Neural progenitor cell (in vitro differentiated cells): ENCODE measurements around the gene AHRR. TPM values are rescaled to one million over a fixed set of nuclear protein-coding genes. Genes with fewer than 3 reads are reported as not detected.

Source experiments
- DNase-seq: peaks from one replicate; pipeline ENCODE4 v3.0.0-alpha.2; 2016; ENCODE audit warnings: low spot score
- H2AFZ ChIP-seq: fragments of 200-600 bp; sonication (generic); replicated peaks from 2 replicates; pipeline ENCODE4 v1.6.1; 2016; ENCODE audit warnings: antibody characterized with exemption
- H3F3A ChIP-seq: fragments of 200-600 bp; sonication (generic); 2 replicates; pipeline ENCODE4 v1.6.1; 2016; ENCODE audit warnings: antibody characterized with exemption, low read depth
- H3K27ac ChIP-seq: fragments of 200-600 bp; sonication (generic); 2 replicates; pipeline ENCODE4 v1.5.1; 2016; ENCODE audit warnings: mild to moderate bottlenecking
- H3K27me3 ChIP-seq: fragments of 200-600 bp; sonication (generic); 2 replicates; pipeline ENCODE4 v1.6.1; 2016; ENCODE audit warnings: mild to moderate bottlenecking, moderate library complexity
- H3K36me3 ChIP-seq: fragments of 200-600 bp; sonication (generic); 2 replicates; pipeline ENCODE4 v1.5.1; 2016
- H3K4me1 ChIP-seq: fragments of 200-600 bp; sonication (generic); 2 replicates; pipeline ENCODE4 v1.6.1; 2016; ENCODE audit warnings: mixed run types
- H3K4me2 ChIP-seq: fragments of 200-600 bp; sonication (generic); 2 replicates; pipeline ENCODE4 v1.6.1; 2016
- H3K4me3 ChIP-seq: fragments of 200-600 bp; sonication (generic); 2 replicates; pipeline ENCODE4 v1.5.1; 2016
- H3K79me2 ChIP-seq: fragments of 200-600 bp; sonication (generic); 2 replicates; pipeline ENCODE4 v1.6.1; 2016; ENCODE audit warnings: low read depth
- H3K9ac ChIP-seq: fragments of 200-600 bp; sonication (generic); 2 replicates; pipeline ENCODE4 v1.6.1; 2016
- H3K9me3 ChIP-seq: fragments of 200-600 bp; sonication (generic); 2 replicates; pipeline ENCODE4 v1.5.1; 2016; ENCODE audit warnings: low read depth
- H4K20me1 ChIP-seq: fragments of 200-600 bp; sonication (generic); 2 replicates; pipeline ENCODE4 v1.6.1; 2016; ENCODE audit warnings: low read depth
- H3K27ac Mint-ChIP-seq: 3 replicates; pipeline ENCODE4 v1.8.0; 2021; ENCODE audit warnings: mixed read lengths
- H3K27me3 Mint-ChIP-seq: 2 replicates; pipeline ENCODE4 v1.8.0; 2022; ENCODE audit warnings: low read depth, mild to moderate bottlenecking, inconsistent platforms, moderate library complexity, mixed read lengths; ENCODE audit not compliant: insufficient read depth
- H3K36me3 Mint-ChIP-seq: 3 replicates; pipeline ENCODE4 v1.8.0; 2021; ENCODE audit warnings: mixed read lengths
- H3K4me1 Mint-ChIP-seq: 3 replicates; pipeline ENCODE4 v1.8.0; 2021; ENCODE audit warnings: mixed read lengths
- H3K4me3 Mint-ChIP-seq: 3 replicates; pipeline ENCODE4 v1.8.0; 2021; ENCODE audit warnings: mild to moderate bottlenecking, moderate library complexity, mixed read lengths
- H3K9me3 Mint-ChIP-seq: 3 replicates; pipeline ENCODE4 v1.8.0; 2020; ENCODE audit warnings: mixed read lengths
- EZH2 ChIP-seq: fragments of 200-600 bp; sonication (generic); IDR thresholded peaks from 2 replicates; pipeline ENCODE4 v1.6.1; 2017; ENCODE audit warnings: antibody characterized with exemption, mild to moderate bottlenecking, moderate library complexity
- EZH2phosphoT487 ChIP-seq: fragments of 200-600 bp; sonication (generic); IDR thresholded peaks from 2 replicates; pipeline ENCODE4 v1.6.1; 2017; ENCODE audit warnings: antibody characterized with exemption
- total RNA-seq: library from RNA; depleted of rRNA; stranded (reverse); fragments of >200 nt; gene quantifications from 2 replicates; pipeline ENCODE4 v1.2.3, GENCODE V29; 2015; ENCODE audit warnings: low replicate concordance
- TF ChIP-seq, protein P1 (sequence below): fragments of 200-600 bp; sonication (generic); IDR thresholded peaks from 2 replicates; pipeline ENCODE4 v1.5.1; 2017; ENCODE audit warnings: antibody characterized with exemption, mild to moderate bottlenecking

Gene AHRR
- total RNA-seq, 1 donor from 2014 or later, result 0.34 TPM

DNA sequence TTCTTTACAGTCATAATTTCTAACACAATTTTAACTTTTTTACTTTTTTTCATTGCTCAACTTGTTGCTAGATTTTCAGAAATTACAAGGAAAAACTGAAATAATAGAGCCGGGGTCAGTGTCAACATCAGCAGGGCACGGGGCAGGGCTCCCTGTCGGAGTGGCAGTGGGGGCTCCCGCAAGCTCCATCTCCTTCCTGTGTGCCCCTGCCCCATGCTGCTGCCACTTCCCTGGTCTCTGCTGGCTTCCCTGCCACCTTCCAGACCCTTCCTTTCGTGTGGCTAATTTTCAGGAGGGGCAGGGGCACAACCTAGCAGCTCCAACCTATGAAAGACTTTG is 120.5 kb downstream of the AHRR start:
- Histone ChIP-seq H3K27me3 (no peaks in the 10 kb centered on the region), H4K20me1 (no peaks in the 10 kb centered on the region), H2AFZ (no peak overlapping the region), H3K4me2 (peak overlapping the region; percentile 100), H3K36me3 (no peaks in the 10 kb centered on the region), H3K4me3 (peak overlapping the region; percentile 92), H3K4me1 (peaks cover 12% of the 10 kb centered on the region), H3K9ac (no peak overlapping the region), H3K27ac (no peak overlapping the region), H3F3A (no peaks in the 10 kb centered on the region), H3K79me2 (peaks cover 20% of the 10 kb centered on the region), H3K9me3 (no peaks in the 10 kb centered on the region)
- H3K9me3 Mint-ChIP-seq, result no peaks in the 10 kb centered on the region
- no peak for TF ChIP-seq EZH2phosphoT487
- DNase-seq, result no peak
- H3K27me3 Mint-ChIP-seq, result peaks cover 4% of the 10 kb centered on the region
- no peak overlapping the region for H3K27ac Mint-ChIP-seq
- peaks cover 21% of the 10 kb centered on the region for H3K4me1 Mint-ChIP-seq
- peak overlapping the region; percentile 99 for H3K4me3 Mint-ChIP-seq
- H3K36me3 Mint-ChIP-seq, result peaks cover 6% of the 10 kb centered on the region

DNA sequence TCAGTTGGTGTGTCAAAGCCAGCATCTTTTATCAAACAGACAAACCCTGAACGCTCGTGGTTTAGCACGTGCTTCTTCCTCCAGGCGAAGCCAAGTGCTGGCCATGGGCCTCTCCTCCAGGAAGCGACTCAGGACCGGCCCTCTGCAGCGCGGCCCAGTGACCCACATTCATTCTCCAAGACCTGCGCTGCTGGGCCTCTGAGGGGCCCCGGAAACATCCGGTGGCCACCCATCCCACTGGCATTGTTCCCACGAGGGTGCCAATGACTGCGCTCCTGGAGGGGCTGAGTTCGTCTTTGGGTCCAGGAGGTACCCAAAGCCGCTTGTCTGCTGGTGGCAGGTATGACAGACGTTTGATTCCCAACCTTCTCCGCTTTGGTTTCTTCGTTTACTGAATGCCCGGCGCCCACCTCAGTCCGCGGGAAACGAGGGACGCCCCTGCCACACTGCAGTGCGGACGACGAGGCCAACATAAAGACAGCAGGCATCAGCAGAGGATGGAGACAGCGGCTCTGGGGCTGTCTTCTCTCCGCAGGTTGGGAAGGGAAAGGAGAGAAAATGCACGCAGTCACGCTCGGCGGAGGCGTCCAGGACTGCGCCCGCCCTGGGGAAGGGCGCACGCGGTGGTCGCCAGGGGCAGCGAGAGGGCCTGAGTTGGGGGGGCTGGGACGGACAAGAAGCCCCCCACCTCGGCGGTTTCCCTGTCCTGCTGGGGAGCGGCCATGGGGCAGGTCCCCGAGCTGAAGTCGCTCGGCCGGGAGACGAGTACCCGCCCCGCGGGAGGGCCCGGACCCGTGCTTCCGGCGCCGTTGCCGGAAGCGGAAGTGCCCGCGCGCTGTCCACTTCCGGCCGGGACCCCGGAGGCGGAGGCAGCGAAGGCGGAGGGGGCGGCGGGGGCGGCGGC is 121.1 kb downstream of the AHRR start, which contains the start of gene EXOC3:
TSS of gene EXOC3 (plus strand) at position 842 of the 904 bp plus-strand sequence. CDS start 3,030 bp downstream, outside the sequence.
- no peaks in the 10 kb centered on the region for H3K9me3 Mint-ChIP-seq
- Histone ChIP-seq H3K9ac (peak within 1 kb of the TSS; percentile 75), H4K20me1 (no peaks in the 10 kb centered on the region), H3K4me3 (peak within 1 kb of the TSS; percentile 92), H2AFZ (peak within 1 kb of the TSS; percentile 93), H3K4me2 (peak within 1 kb of the TSS; percentile 100), H3K27me3 (no peaks in the 10 kb centered on the region), H3F3A (no peaks in the 10 kb centered on the region), H3K79me2 (peaks cover 20% of the 10 kb centered on the region), H3K36me3 (no peaks in the 10 kb centered on the region), H3K27ac (no peak within 1 kb of the TSS), H3K4me1 (peaks cover 12% of the 10 kb centered on the region), H3K9me3 (no peaks in the 10 kb centered on the region)
- peaks cover 21% of the 10 kb centered on the region for H3K4me1 Mint-ChIP-seq
- peak within 1 kb of the TSS; percentile 99 for H3K4me3 Mint-ChIP-seq
- H3K36me3 Mint-ChIP-seq, result peaks cover 7% of the 10 kb centered on the region
- peak; percentile 91 for DNase-seq
- TF ChIP-seq EZH2phosphoT487 (peak; percentile 43), EZH2 (peak; percentile 58)
- TF ChIP-seq, protein P1, sequence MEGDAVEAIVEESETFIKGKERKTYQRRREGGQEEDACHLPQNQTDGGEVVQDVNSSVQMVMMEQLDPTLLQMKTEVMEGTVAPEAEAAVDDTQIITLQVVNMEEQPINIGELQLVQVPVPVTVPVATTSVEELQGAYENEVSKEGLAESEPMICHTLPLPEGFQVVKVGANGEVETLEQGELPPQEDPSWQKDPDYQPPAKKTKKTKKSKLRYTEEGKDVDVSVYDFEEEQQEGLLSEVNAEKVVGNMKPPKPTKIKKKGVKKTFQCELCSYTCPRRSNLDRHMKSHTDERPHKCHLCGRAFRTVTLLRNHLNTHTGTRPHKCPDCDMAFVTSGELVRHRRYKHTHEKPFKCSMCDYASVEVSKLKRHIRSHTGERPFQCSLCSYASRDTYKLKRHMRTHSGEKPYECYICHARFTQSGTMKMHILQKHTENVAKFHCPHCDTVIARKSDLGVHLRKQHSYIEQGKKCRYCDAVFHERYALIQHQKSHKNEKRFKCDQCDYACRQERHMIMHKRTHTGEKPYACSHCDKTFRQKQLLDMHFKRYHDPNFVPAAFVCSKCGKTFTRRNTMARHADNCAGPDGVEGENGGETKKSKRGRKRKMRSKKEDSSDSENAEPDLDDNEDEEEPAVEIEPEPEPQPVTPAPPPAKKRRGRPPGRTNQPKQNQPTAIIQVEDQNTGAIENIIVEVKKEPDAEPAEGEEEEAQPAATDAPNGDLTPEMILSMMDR, result no peak
- H3K27ac Mint-ChIP-seq, result peak within 1 kb of the TSS; percentile 94
- H3K27me3 Mint-ChIP-seq, result peaks cover 4% of the 10 kb centered on the region

DNA sequence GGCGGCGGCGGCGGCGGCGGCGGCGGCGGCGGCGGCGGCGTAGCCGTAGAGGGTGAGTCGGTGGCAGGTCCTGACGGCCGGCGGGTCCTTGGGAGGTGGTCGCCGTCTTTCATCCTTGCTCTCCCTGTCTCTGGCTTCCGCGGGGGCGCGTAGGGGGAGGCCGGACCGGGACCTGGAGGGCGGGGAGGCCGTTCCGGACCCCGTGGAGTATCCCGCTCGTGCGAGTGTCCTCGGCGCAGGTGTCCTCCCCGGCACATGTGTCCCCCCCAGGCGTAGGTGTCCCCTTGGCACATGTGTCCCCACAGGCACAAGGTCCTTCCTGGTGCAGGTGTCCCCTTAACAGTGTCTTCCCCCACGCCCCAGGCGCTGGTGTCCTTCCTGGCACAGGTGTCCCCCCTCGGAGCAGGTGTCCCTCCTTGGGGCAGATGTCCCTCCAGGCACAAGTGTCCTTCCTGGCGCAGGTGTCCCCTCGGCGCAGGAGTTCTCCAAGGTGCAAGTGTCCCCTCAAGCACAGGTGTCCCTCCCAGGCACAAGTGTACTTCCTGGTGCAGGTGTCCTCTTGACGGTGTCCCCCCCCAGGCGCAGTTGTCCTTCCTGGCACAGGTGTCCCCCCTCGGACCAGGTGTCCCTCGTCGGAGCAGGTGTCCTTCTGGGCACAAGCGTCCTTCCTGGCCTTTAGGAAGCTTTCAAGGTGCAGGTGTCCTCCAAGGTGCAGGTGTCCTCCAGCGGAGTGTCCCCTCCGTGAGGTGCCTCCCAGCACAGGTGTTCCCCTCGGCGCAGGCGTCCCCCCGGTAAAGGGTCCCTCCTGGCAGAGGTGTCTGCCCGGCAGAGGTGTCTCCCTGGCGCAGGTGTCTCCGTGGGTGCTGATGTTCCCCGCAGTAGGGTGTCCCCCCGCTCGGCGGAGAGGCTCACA is 122.0 kb downstream of the AHRR start:
- Histone ChIP-seq H3K4me2 (peak overlapping the region; percentile 100), H2AFZ (peak overlapping the region; percentile 93), H3K27me3 (no peaks in the 10 kb centered on the region), H3K79me2 (peaks cover 20% of the 10 kb centered on the region), H3K36me3 (no peaks in the 10 kb centered on the region), H3K4me1 (peaks cover 12% of the 10 kb centered on the region), H3F3A (no peaks in the 10 kb centered on the region), H3K27ac (no peak overlapping the region), H4K20me1 (no peaks in the 10 kb centered on the region), H3K4me3 (peak overlapping the region; percentile 92), H3K9ac (peak overlapping the region; percentile 75), H3K9me3 (no peaks in the 10 kb centered on the region)
- Mint-ChIP-seq H3K9me3 (no peaks in the 10 kb centered on the region), H3K27ac (no peak overlapping the region), H3K36me3 (peaks cover 13% of the 10 kb centered on the region), H3K4me3 (peak overlapping the region; percentile 99), H3K4me1 (peaks cover 21% of the 10 kb centered on the region), H3K27me3 (peaks cover 4% of the 10 kb centered on the region)
- DNase-seq, result no peak
- TF ChIP-seq EZH2phosphoT487 (no peak), EZH2 (no peak)
- TF ChIP-seq, protein P1, result no peak
